NB4 (cell line): ENCODE measurements around the gene ALG3.

ENCODE experiments used
- MYC ChIP-seq: IDR thresholded peaks from 2 replicates; pipeline ENCODE4 v1.6.1; 2011; ENCODE audit warnings: low read depth, low read length
- POLR2A ChIP-seq: IDR thresholded peaks from 2 replicates; pipeline ENCODE4 v1.6.1; 2011; ENCODE audit warnings: mild to moderate bottlenecking; ENCODE audit not compliant: insufficient read length; ENCODE audit errors: extremely low read depth
- TF ChIP-seq, protein P1 (sequence below): IDR thresholded peaks from one replicate; pipeline ENCODE4 v1.5.1; 2012; ENCODE audit warnings: low read depth, low read length
- TF ChIP-seq, protein P2 (sequence below): IDR thresholded peaks from 2 replicates; pipeline ENCODE4 v1.6.1; 2011; ENCODE audit warnings: low read depth, low read length

DNA sequence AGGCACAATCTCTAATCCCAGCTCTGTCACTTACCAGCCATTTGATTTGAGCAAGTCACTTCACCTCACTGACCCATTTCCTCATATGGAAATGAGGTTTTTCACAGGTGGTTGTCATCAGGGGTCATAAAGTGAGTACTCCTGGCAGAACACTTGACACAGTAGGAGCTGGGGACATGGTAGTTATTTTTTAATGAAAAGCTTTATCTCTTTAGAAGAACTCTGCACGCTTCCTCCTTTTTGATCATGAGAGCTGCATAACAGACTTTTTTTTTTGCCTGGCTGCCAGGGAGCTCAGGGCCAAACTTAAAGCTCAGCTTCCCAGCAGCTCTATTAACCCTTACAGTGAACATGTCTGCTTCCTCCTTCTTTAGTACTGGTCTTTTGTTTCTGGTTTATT lies 11.0 kb downstream of the ALG3 start:
- TF ChIP-seq, protein P1, sequence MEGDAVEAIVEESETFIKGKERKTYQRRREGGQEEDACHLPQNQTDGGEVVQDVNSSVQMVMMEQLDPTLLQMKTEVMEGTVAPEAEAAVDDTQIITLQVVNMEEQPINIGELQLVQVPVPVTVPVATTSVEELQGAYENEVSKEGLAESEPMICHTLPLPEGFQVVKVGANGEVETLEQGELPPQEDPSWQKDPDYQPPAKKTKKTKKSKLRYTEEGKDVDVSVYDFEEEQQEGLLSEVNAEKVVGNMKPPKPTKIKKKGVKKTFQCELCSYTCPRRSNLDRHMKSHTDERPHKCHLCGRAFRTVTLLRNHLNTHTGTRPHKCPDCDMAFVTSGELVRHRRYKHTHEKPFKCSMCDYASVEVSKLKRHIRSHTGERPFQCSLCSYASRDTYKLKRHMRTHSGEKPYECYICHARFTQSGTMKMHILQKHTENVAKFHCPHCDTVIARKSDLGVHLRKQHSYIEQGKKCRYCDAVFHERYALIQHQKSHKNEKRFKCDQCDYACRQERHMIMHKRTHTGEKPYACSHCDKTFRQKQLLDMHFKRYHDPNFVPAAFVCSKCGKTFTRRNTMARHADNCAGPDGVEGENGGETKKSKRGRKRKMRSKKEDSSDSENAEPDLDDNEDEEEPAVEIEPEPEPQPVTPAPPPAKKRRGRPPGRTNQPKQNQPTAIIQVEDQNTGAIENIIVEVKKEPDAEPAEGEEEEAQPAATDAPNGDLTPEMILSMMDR = no peak
- TF ChIP-seq, protein P2, sequence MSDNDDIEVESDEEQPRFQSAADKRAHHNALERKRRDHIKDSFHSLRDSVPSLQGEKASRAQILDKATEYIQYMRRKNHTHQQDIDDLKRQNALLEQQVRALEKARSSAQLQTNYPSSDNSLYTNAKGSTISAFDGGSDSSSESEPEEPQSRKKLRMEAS = no peak
- TF ChIP-seq MYC (no peak), POLR2A (no peak)
